ENCODE data around the gene SIGLEC8.
"Not testable (repeated sequence)": the region's sequence is repeated elsewhere in the genome, so short reads cannot be mapped to it uniquely, and the experiment has no call there.

Gene SIGLEC8

DNA sequence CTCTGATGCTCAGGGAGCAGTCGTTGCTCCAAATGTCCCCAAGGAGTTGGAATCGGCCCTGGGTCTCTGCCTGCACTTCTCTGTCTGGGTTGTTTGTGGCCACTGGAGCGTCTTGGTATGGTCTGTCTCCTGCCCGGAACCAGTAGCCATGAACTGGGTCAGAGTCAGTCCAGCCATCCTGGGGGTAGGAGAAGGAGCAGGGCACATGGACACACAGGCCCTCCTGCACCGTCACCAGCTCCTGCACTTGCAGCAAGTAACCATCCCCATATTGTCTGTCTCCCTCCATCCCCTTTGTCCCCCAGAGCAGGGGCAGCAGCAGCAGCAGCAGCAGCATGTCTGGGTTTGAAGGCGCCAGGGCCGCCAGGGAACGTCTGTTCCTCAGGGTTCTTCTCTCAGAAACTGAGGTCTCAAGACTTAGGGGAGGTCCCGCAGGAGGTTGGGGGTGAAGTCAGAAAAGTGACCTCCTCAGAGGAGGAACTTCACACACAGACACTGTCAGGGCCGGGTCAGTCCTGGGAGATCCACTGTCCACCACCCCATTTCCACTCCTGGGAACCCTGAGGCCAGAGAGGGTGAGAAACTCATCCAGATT is at the start of gene SIGLEC8:
TSS of gene SIGLEC8 (minus strand) at position 404 of the 595 bp plus-strand sequence. CDS start at position 337, 67 bp downstream.
- DNase-seq, result no peak

DNA sequence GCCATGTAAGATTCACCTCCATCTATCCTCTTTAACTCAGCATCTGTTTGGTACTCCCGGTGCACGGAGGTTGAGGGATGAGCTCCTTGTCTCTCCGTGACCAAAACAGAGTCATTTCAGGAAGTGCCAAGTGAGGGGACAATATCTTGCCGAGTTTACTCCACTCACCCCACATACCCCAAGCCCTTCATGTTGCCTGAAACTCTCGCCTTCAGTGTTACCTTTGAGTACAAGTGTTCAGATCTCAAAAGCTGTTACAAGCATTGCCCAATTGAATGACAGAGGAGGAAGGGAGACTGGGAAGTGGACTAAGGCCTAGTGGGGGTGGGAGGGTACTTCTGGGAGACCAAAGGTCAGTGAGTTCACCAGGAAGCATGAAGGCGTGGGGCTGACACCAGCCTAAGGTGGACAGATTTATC is 49.4 kb upstream of the SIGLEC8 start:
- no peak for DNase-seq

DNA sequence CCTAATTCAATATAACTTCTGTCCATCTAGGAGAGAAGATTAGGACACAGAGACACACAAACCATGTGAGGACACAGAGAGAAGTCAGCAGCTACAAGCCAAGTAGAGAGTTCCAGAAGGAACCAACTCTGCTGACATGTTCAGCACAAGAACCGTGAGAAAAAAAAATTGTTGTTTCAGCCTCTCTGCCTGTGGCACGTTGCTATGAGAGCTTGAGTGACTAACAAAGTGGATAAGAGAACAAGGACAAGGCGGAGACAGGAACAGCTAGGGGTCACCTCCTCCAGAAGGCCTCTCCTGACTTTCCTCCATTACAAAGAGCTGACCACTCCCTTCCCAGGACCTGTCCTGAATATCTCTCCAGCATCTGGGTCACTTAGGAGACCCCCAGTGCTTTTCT is 48.9 kb upstream of the SIGLEC8 start:
- DNase-seq, result no peak

DNA sequence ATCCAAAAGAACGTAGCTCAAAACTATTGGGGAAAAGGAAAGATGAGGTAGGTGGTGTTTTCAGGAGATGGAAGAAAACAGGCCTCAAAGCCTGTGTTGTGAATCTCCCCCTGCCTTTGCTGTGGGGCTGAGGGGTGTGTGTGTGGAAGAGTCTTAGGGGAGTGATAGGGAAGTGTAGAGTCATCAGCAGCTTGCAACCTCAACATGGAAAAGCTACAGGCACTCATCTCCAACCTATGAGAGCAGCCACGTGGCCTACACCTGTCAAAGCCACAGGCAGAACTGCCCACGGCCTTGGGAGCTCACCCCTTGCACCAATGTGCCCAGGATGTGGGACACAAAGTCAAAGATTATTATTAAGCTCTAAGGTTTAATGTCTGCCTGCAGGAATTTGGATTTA is 47.6 kb upstream of the SIGLEC8 start:
- no peak for DNase-seq

DNA sequence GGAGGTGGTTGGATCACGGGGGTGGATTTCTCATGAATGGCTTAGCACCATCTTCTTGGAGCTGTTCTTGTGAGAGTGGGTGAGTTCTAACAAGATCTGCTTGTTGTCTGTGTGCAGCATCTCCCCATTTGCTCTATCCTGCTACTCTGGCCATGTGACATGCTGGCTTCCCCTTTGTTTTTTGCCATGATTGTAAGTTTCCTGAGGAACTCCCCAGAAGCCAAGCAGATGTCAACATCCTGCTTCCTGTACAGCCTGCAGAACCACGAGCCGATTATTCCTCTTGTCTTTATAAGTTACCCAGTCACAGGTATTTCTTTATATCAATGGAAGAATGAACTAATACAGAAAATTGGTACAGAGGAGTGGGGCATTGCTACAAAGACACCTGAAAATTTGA is 45.6 kb upstream of the SIGLEC8 start:
- DNase-seq, result no peak

DNA sequence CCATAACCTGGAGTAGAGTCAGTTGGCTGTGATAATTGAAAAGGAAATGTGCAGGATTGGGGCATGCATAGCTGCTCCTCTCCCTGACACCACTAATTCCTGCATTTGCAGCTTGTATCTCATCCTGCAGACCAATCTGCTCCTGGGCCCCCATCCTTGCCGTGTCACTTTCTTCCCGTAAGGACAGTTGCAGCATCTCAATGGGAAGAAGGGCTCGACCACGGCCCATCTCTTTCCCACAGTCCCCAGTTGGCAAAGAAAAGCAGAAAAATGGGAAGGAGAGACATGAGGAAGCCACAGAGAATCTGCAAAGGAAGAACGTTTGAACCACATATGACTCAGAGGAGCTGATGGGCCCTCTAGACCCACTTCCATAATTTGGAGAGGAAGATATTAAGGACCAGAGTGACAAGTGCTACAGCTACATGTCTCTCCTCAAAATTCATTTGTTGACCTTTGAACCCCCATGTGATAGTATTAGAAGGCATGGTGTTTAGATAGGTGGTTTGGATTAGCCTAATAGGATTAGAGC is 45.1 kb upstream of the SIGLEC8 start:
- DNase-seq, result no peak

DNA sequence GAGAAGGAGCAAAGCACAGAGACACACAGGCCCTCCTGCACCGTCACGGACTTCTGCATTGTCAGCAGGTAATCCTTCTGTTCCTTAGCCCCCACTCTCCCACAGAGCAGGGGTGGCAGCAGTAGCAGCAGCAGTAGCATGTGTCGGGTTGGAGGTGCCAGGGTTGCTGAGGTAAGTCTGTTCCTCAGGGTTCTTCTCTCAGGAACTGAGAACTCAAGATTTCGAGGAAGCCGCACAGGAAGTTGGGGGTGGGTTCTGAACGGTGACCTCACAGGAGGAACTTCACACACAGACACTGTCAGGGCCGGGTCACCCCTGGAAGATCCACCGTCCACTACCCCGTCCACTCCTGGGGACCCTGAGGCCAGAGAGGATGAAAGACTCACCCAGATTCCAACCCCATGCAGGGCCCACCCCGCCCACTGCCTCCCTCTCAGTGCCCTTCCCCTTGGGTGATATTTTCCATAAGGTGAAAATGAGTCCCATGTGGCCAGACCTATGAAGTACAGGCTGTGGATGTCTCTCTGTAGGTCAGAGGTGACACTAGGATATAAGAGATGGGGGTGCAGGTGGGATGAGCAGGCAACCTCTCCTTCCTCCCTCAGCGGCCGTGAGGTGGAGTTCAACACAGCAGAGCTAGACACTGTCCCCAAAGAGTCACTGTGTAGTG is 43.5 kb upstream of the SIGLEC8 start, which contains the start of gene SIGLEC12:
TSS of gene SIGLEC12 (minus strand) at position 207 of the 670 bp plus-strand sequence. CDS start at position 140, 67 bp downstream.
- no peak for DNase-seq

DNA sequence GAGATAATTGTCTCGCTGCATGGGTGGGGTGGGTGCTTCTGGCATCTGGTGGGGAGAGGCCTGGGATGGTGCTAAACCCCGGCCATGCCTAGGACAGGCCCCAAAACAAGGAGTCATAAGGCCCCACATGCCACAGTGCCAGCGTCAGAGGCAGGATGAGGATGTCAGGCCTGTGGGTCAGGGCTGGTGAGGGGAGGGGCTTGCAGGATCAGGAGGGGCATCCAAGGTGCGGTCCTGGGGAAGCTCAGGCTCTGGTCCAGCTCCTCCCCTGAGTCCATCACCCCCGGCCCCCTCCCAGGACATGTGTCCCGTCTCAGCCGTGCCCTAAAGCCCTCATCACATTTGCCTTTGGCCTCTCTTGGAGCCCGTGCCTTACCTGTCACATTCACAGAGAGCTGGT is 42.7 kb upstream of the SIGLEC8 start:
- not testable (repeated sequence) for DNase-seq

DNA sequence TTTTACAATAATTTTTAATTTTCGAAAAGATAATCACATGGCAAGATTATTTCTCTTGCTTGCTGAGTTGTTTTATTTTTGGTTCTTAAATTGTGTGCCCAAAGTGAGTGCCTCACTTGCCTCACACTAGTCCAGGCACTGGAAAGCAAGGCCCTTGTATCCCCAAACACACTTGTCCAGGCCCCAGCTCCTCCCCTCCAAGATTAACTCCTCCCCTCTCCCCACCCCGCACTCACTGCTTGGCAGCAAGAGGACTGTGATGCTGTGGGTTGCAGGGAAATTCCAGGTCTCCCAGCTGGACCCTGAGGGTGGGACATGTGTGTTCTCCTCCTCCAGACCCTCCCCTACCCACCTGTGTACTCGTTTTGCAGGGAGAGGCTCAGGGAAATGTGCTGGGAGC is 39.4 kb upstream of the SIGLEC8 start:
- no peak for DNase-seq

DNA sequence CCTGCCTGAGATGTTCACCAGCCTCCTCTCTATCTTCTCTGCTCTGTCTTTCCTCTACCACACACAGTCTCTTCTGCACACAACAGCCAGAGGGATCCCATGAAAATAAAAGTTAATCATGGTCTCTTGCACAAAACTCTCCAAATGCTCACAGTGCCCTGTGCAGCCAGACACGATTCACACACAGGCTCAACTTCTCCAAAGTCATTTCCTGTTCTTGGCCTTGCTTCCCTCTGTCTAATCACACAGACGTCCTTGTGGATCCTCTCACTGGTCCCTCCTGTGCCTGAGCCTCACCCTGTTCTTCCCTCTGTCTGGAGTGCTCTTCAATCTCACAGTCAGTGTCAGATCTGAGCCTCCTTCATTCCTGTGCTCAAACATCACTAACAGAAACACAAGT is 35.5 kb upstream of the SIGLEC8 start:
- no peak for DNase-seq

DNA sequence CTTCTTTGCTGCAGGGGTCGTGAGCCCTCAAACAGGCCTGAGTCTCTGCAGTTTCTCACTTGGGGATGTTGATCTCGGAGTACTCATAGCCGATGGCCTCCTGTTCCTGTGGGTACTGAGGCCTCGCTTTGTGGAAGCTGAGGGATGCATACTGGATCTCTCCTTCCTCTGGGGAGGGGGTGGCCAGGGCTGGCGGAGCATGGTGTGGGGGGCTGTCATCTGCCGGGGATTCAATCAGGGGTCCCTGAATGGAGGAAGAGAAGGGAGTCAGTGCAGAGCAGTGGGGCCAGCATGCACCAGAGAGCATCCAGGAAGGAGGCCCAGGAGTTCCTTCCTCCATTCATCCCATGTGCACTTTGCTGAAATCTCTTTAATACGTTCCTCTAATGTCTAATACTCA is 33.3 kb upstream of the SIGLEC8 start:
- DNase-seq, result no peak

DNA sequence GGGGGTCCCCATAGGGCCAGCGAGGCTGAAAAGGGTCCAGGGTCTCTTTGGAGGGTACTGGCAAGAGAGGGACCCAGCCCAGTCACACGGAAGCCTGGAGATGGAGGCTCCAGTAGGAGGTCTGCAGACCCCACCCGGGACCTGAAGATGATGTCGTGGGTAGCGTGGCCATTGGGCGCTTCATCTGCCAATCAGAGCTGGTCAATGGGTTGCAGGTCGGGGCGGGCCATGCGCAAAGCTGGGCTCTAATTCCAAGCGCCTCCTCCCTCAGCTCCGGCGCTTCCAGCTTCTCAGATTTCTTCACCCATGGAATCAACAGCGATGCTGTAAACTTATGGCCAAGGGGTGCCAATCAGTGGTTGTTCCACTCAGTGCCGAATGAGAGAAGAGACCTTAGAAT is 32.4 kb upstream of the SIGLEC8 start:
- DNase-seq, result no peak

DNA sequence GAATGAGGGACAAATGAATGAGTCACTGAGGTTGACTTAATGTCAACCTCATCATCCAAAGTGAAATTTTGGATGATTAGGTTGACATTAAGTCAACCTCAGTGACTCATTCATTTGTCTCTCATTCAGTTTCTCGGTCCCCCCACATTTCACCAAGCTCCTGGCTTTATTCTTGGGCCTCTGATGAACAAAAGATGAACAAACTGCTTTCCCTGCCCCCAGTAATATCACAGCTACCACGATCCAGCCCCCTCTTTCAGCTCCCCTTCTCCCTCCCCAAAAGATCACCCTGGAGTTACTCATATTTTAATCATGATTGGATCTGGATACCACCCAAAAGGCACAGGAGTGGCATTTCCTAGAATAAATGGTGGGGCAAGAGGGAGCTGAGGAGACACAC is 30.9 kb upstream of the SIGLEC8 start:
- DNase-seq, result no peak

DNA sequence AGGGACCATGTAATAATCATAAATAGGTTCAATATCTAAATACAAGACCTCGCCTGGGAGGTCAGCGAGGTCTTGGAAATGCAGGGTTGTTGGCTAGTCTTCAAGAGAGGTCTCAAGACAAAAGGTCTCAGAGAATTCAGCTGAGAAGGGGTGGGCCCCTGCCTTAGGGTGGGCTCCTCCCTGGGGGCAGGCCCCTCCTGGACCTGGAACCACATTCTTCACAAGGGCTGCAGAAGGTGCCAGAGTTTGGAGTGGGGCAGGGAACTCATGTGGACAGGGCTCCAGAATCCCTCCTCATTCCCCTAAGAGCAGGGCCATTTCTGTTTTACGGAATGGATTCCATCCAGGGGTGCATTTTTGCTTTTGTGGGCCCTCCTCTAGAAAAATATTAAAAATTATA is 30.2 kb upstream of the SIGLEC8 start:
- DNase-seq, result no peak

DNA sequence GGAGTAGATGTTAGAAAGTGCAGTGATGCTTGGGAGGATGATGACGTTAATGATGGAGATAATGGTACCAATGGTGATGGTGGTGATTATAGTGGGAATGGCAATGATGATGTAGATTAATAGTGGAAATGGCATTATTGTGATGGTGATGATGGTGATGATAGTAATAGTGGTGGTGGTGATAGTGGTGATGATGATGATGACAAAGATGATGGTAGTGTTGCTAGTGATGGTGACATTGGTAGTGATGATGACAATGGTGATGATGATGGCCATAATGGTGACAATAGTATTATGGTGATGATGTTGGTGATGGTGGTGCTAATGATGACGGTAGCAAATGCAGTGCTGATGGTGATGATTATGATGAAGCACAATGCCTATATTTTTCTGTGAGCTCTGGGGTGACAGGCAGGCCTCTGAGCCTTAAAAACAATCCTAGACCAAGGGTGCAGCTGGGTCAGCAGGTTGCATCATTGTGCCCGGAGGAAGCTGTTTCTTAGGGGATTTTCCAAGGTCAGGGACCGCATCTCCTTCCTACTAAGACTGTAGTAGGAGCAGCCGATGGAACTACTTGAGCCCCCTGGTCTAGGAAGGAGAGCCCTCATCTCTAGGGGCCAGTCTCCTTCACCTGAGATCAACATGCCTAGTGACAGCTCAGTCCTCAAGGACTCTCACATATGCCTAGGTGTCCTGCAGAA is 27.9 kb upstream of the SIGLEC8 start:
- DNase-seq, result no peak

DNA sequence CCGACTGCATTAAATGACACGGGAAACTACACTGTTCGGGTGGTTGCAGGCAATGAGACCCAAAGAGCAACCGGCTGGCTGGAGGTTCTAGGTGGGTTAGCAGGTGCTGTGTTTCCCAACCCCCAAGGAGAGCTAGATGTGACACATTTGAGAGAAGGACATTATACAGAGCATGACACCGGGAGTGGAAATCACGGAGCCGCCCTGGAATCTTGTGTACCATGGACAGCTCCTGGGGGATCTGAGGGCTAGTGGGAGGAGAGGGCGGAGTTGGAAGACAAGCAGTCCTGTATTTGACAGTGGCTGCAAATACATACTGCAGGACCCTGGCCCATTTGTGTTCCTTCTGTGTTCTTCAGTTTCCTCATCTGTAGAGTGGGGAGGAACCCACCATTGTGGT is 22.3 kb upstream of the SIGLEC8 start:
- no peak for DNase-seq

DNA sequence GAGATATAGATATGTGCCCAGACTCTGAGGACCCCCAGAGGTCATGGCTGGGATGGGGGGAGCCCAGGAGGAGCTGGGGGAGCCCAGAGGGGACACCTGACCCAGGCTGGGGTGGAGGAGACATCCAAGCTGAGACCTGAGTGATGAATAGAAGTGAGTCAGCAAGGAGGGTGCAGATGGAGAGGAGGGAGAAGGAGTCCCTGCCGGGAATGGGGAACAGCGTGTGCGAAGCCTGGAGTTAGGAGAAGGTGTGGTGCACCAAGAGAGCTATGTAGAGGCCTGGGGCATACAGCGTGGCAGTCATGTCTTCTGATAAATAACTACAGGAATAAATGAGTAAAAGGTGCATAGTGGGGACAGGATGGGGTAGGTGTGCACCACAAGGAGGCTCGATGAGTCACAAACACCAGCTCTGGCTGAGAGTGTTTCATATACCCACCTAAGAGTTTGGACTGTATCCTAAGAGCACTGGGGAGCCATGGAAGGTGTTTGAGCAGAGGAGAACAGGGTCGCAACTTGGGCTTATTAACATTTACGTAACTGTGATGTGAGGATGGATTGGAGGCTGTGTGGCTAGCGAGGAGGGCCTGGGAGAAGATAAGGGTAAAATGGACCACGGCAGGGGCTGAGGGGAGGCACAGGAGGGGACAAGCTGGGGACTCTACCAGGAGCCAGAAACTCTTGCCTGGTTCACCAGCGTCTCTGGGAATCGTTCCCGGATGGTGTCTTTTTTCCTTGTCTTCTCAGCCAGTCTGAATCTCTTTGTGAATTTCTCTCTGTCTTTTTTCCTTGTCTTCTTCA is 21.5 kb upstream of the SIGLEC8 start:
- DNase-seq, result no peak

DNA sequence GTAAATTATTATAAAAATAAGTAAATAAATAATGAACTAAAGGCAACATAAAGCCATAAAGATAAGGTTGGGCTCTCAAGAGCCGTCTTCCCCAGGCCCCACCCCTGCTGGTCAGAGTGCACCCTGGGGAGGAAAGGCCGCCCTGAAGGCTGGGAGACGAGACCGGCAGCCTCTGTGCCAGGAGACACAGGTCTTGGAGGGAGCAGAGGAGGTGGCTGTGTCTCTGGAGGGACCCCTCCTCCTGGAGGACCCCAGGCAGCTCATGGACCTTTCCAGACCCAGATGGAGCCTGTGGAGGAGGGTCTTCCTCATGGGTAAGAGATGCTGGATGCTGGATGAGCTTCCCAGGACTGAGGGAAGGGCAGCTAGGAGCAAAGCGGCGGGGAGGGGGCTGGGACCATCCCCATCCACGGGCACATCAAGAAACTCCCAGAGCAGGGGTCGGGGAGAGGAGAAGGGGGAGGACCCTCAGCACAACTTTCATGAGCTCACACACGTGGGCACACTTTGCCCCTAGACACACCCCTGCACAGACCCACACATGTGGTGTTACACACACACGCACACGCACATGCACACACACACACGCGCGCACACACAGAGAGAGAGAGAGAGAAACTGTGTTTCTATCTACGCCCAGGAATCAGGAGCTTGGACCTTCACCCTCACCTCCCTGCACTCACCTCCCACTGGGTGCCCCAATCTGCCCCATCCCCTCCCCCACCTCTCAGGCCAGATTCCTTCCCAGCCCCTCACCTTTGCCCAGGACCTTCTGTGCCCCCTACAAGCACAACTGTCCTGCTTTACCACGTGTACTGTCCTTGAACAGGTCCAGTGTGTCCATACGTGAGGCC is 20.4 kb upstream of the SIGLEC8 start, which contains the start of gene CEACAM18:
TSS of gene CEACAM18 (plus strand) at position 159 of the 854 bp plus-strand sequence.
- DNase-seq, result no peak

DNA sequence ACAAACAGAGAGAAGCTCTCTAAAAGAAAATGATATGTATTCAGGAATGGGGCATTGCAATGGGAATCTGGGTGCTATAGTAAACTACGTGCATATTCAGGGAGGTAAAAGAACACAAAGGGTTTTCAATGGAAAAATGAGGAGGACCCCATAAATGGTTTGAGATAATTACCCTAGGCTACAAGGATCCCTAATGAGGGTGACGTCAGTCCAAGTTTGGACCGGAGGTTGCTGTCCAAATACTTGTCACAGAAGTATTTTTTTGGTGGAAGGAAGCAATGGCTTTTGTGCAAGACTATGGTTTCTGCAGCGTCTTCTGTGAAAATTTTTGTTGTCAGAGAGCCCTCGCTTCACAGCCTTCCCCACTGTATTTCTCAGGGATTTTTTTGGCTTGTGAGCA is 19.1 kb upstream of the SIGLEC8 start:
- DNase-seq, result no peak

DNA sequence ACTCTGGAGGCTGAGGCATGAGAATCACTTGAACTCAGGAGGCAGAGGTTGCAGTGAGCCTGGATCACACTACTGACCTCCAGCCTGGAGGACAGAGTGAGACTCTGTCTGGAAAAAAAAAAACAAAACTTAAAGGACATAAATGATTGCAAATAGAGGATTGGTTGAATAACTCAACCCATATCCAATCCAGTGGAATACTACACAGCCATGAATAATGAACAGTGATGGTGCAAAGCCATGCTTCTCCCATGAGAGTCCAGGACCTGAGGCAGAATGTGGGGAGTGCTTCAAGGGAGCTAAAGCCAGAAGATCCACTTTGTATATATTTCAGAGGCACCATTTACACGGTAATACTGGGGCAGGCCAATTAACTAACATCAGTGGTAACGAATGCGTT is 17.9 kb upstream of the SIGLEC8 start:
- no peak for DNase-seq

DNA sequence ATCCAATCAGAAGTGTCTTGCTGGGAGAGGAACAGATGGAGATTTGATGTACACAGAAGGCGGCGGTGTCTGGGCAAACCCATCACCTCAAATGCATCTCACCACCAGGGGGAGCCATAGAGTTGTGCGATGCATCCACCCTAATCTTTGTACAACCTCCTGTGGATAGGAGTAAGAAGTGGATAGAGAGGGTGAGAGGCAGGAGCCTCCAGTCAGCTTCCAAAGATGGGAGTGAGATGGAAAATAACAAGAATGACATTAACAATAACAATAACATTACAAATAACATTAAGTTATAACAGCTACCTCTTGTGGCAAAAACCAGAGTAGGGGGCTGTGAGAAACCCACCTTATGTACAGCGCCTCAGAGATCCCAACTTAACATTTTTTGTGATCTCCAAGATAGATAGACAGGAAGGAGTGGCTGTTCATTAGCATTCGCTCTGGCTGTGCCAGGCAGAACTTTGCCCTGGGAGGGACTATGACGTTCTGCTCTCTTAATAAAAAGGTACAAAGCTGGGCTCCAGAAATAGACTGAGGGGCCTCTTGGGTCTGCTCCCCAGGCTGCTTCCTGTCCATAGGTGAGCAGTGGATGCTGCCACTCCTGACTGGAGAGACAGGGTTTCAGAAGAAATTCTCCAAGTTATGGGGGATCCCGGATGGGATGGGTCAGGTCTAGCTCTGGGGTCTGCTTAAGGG is 14.9 kb upstream of the SIGLEC8 start:
- DNase-seq, result peak; percentile 18
